GM12865 (cell line): ENCODE measurements around the gene COL25A1.
A peak's percentile ranks its signal among the peaks of the same experiment; 100 is the strongest.

Source experiments
- DNase-seq: peaks from one replicate; pipeline ENCODE4 v3.0.0; 2010; ENCODE audit warnings: low read depth
- H3K4me3 ChIP-seq: 2 replicates; pipeline ENCODE4 v1.5.1; 2011; ENCODE audit warnings: mild to moderate bottlenecking, low read depth, low read length, control low read depth
- TF ChIP-seq, protein P1 (sequence below): IDR thresholded peaks from 2 replicates; pipeline ENCODE4 v1.5.1; 2011; ENCODE audit warnings: low read length, control low read depth, low read depth, inconsistent platforms; ENCODE audit not compliant: insufficient read depth; ENCODE audit errors: missing control alignments

COL25A1 gene

DNA sequence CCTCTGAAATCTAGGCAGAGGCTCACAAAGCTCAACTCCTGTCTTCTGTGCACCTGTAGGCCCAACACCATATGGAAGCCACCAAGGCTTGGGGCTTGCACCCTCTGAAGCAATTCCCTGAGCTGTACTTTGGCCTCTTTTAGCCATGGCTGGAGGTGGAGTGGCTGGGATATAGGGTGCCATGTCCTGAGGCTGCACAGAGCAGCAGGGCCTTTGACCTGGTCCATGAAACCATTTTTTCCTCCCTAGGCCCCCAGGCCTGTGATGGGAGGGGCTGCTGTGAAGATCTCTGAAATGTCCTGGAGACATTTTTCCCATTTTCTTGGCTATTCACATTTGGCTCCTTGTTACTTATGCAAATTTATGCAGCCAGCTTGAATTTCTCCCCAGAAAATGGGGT, 20.9 kb upstream of the COL25A1 start:
- TF ChIP-seq, protein P1, sequence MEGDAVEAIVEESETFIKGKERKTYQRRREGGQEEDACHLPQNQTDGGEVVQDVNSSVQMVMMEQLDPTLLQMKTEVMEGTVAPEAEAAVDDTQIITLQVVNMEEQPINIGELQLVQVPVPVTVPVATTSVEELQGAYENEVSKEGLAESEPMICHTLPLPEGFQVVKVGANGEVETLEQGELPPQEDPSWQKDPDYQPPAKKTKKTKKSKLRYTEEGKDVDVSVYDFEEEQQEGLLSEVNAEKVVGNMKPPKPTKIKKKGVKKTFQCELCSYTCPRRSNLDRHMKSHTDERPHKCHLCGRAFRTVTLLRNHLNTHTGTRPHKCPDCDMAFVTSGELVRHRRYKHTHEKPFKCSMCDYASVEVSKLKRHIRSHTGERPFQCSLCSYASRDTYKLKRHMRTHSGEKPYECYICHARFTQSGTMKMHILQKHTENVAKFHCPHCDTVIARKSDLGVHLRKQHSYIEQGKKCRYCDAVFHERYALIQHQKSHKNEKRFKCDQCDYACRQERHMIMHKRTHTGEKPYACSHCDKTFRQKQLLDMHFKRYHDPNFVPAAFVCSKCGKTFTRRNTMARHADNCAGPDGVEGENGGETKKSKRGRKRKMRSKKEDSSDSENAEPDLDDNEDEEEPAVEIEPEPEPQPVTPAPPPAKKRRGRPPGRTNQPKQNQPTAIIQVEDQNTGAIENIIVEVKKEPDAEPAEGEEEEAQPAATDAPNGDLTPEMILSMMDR: no peak
- DNase-seq: no peak
- H3K4me3 ChIP-seq: no peak overlapping the region

DNA sequence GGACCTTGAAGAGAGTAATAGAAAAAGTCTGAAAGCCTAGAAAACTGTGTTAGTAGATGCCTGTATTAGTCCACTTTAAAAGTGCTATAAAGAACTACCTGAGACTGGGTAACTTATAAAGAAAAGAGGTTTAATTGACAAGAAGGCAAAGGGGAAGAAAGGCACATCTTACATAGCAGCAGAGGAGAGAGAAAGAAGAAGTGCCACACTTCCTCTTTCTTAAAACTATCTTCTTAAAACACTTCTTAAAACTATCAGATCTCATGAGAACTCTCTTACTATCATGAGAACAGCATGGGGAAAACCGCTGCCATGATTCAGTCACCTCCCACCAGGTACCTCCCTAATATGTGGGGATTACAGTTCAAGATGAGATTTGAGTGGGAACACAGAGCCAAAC, 18.8 kb upstream of the COL25A1 start:
- DNase-seq: peak; percentile 21
- TF ChIP-seq, protein P1: no peak
- no peak overlapping the region for H3K4me3 ChIP-seq

DNA sequence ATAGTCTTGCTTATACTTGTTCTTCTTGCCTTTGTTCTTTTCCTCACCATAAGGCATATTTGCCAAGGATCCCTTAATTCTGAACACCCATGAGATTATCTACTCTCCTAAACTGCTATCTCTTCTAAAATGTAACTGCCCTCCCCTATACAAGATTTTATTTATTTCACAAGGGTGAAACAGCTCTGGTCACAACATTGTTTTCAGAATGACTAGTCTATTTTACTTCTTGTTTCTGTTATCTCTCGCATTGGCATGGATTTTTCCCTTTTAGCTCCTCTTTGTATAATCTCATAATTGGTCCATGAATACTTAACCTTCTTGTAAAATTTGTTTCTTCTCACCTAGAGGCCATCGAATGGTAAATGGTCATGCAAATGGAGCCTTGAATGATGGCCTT, 17.2 kb upstream of the COL25A1 start:
- TF ChIP-seq, protein P1: no peak
- H3K4me3 ChIP-seq: no peak overlapping the region
- peak; percentile 20 for DNase-seq

DNA sequence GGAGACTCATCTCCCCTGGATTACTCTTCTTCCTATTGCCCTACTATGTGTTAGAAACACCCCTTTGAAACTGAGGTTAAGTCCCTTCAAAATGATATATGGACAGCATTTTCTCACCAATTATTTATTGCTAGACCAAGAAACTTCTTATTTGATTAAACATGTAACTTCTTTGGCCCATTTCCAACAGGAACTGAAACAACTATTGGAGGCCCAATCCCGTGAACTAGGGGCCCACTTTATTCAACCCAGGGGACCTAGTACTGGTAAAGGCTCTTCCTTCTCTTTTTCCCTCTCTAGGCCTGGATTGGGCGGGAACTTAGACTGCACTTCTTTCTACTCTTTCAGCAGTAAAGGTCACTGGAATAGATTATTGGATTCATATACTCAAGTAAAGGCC, 16.7 kb upstream of the COL25A1 start:
- no peak for DNase-seq
- H3K4me3 ChIP-seq: no peak overlapping the region
- TF ChIP-seq, protein P1: no peak

DNA sequence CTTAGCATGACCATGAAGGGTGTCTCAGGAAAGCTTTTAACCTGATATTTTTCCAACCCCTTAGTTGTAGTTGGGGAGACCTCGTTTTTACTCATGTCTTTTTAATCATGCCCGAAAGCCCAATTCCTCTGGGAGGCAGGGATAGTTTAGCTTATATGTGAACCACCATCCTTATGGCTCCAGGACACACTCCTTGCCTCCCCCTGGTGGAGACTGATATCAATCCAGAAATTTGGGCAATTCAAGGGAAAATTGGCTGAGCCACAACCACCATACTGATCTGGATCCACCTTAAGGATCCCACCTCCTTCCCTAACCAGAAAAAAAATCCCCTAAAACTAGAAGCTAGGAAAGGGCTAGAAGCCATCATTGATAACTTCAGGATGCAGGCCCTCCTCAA, 13.4 kb upstream of the COL25A1 start:
- no peak overlapping the region for H3K4me3 ChIP-seq
- TF ChIP-seq, protein P1: no peak
- DNase-seq: no peak

DNA sequence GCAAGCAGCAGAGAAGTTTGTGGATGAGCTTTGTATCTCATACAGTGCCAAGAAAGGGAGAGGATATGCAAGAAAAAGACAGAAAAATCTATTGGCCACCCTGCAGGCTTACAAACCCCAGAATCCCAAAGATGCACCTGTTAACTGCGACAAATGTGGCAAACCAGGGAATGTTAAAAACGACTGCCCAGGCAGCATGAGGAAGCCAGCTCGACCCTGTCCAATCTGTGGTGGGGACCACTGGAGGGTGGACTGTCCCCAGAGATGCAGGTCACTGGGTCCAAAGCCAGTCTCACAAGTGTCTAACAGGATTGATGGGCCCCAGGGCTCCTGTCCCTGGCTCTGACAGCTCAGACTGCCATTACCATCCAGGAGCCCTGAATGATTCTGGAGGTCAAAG, 12.9 kb upstream of the COL25A1 start:
- H3K4me3 ChIP-seq: no peak overlapping the region
- TF ChIP-seq, protein P1: no peak
- DNase-seq: no peak

DNA sequence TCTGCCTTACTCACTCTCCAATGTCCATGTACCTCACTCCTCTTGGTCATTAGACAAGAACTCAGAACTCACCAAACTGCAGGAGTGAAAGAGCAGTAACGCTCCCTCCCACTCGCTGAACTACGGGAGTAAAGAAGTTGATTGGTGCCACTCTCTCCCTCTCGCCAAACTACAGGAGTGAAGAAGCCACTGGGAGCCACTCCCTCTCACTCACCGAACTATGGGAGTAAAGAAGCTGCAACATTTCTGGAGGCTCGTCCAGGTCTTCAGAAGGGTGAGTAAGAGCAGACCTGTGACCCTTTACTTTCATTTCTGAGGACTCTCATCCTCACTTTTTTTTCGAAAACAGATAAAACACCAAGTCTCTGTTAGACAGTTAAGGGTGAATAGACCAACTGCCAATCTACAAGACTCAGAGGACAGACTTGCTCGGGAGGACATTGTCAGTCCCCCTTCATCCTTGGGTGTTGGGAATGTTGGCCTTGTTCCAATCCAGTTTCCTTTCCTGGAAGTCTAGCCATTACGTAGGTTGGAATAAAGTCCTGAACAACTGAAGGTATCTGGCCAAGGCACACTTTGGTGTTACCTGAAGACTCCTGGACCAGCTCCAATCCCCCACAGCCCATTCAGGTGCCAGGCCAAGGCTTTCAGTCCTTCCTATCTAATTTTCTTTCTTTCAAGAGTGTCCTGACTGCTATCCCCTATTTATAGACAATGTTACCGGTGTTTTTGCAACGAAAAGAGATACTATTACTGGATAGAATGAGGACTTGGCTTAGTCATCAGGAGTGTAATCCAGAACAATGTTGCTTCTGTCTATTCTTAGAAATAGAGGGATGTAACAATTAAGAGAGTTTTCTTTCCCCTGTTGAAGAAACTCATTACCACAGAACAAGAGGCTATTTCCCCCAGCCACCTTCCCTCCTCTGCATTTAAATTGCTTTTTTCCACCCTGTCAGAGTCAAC, 11.0 kb upstream of the COL25A1 start:
- no peak overlapping the region for H3K4me3 ChIP-seq
- TF ChIP-seq, protein P1: no peak
- no peak for DNase-seq
